ENCODE results near the gene FAM13A. TPM values are rescaled to one million over a fixed set of nuclear protein-coding genes. Genes with fewer than 3 reads are reported as not detected.

Gene FAM13A
- total RNA-seq, 1 donor from 2014 or later = 16.8 TPM

Other genes with a start within 250 kb of the FAM13A start
- 8.8 and 9.2 TPM in 2 replicates for gene TIGD2, start 54.3 kb upstream of the FAM13A start, total RNA-seq

All from myocyte (in vitro differentiated cells).